HG03521 (cell line): ENCODE results near the gene NTS.

ENCODE experiments used
- ATAC-seq: cut with Tn5 transposase; IDR thresholded peaks from one replicate; pipeline ENCODE4 v1.9.1; 2021; ENCODE audit warnings: mild to moderate bottlenecking, moderate library complexity; ENCODE audit not compliant: unreplicated experiment

The NTS gene

DNA sequence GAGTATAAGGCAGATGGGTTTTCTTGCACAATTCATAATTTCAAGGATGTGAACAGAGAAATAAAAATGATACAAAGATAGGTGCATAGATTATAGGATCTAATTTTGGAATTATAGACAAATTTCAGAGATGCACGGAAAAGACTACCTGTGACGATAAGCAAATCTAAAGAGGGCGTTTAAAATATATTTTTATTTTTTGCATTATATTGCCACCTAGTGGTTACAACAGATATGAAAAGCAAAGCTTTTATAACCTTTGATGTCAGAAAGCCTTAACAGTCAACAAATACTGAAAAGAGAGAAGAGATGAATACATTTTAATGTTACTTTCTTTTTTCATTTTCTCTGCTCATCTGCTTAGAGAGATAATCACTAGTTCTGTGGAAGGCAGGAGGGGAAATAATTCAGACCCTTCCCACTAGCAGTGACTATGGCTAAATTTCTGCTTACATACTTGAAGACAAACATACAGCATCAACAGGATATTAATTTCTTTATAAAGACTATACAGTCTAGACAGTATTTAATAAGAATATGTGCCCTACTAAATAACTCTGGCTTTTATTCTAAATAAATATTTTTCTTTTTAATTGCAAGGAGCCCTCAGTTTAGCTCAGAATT, 46.3 kb downstream of the NTS start:
- no peak for ATAC-seq

DNA sequence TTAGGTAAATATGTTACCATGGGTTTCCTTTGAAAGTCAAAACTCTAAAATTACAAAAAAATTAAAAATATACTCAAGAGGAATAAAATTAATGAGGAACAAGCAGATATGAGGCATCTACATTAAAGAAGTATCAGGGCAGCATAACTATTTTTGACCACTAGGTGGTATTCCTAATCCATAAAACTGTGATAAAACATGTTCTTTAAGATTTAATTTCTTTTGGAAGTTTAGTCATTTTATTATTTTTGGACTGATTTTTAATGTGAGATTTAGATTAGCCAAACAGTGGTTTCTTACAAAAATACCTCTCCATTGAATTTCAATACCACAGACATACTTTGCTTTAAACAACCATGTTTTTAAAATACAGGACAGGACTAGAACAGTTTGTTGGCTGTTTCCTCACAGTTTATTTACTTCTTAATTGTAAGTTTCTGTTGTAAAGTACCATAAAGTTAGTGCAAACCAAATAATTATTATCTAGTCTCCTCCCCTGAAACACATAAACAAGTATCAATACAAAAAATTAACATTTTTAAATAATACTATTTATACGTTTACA, 49.8 kb downstream of the NTS start:
- no peak for ATAC-seq

DNA sequence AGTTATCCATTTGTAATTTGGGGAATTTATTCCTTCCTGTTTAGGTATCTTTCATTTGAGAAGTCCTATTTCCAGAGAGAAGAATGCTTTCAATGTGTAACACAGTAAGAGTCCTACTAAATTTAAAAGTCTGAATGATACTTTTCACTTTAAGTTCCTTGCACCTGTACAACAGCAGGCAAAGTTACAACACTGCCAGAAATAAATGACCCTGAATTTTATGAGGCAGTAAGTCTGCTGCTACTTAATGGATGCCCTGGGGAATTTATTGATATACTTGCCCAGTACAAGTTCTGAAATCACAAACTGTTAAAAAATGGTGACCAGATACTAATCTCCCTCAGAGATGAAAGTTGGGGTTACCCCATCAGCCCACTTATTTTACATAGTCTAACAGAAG, 53.1 kb downstream of the NTS start:
- no peak for ATAC-seq
